GM11168 (cell line): Measurements from ENCODE around the gene DACH2.
"Not testable (repeated sequence)": the region's sequence is repeated elsewhere in the genome, so short reads cannot be mapped to it uniquely, and the experiment has no call there.

Source experiments
- in situ Hi-C: fragments of 300-500 bp; cut with MboI; formaldehyde crosslinking; loops from one replicate; pipeline ENCODE4 v1.12.0; 2022; ENCODE audit warnings: low sequenced_read_pairs; ENCODE audit not compliant: unreplicated experiment

DACH2 gene

GRCh38 chrX:86148024-86148511 lies at the start of gene DACH2:
DACH2 (plus strand) TSS chrX:86148451.
- in situ Hi-C loops: no loop called here

GRCh38 chrX:86102341-86102740 lies 45.9 kb upstream of the DACH2 start:
- in situ Hi-C loops: no loop called here

GRCh38 chrX:86103061-86103460 lies 45.2 kb upstream of the DACH2 start:
- in situ Hi-C loops: no loop called here

GRCh38 chrX:86104526-86104925 lies 43.7 kb upstream of the DACH2 start:
- in situ Hi-C loops: no loop called here

- in situ Hi-C loops: no loop called here
Measured at GRCh38 chrX:86121916-86122315, 26.3 kb upstream of the DACH2 start.

- in situ Hi-C loops: no loop called here
Measured at GRCh38 chrX:86133761-86134160, 14.5 kb upstream of the DACH2 start.

- in situ Hi-C loops: no loop called here
Measured at GRCh38 chrX:86137071-86137470, 11.2 kb upstream of the DACH2 start.

- in situ Hi-C loops: no loop called here
Measured at GRCh38 chrX:86141786-86142185, 6.5 kb upstream of the DACH2 start.

GRCh38 chrX:86146102-86146501 lies 2.1 kb upstream of the DACH2 start:
- in situ Hi-C loops: no loop called here

GRCh38 chrX:86148594-86148993 lies 343 bp downstream of the DACH2 start:
- in situ Hi-C loops: no loop called here

- in situ Hi-C loops: no loop called here
Measured at GRCh38 chrX:86149119-86149518, 868 bp downstream of the DACH2 start.

- in situ Hi-C loops: no loop called here
Measured at GRCh38 chrX:86154553-86154952, 6.3 kb downstream of the DACH2 start.

- in situ Hi-C loops: no loop called here
Measured at GRCh38 chrX:86171366-86171765, 23.1 kb downstream of the DACH2 start.

GRCh38 chrX:86178906-86179305 lies 30.7 kb downstream of the DACH2 start:
- in situ Hi-C loops: no loop called here

- in situ Hi-C loops: not testable (repeated sequence)
Measured at GRCh38 chrX:86181325-86181724, 33.1 kb downstream of the DACH2 start.

GRCh38 chrX:86192827-86193226 lies 44.6 kb downstream of the DACH2 start:
- in situ Hi-C loops: no loop called here

- in situ Hi-C loops: no loop called here
Measured at GRCh38 chrX:86194758-86195157, 46.5 kb downstream of the DACH2 start.

GRCh38 chrX:86195343-86195742 lies 47.1 kb downstream of the DACH2 start:
- in situ Hi-C loops: no loop called here

GRCh38 chrX:86197815-86198214 lies 49.6 kb downstream of the DACH2 start:
- in situ Hi-C loops: no loop called here

GRCh38 chrX:86210772-86211171 lies 62.5 kb downstream of the DACH2 start:
- in situ Hi-C loops: no loop called here

GRCh38 chrX:86215260-86215659 lies 67.0 kb downstream of the DACH2 start:
- in situ Hi-C loops: no loop called here

GRCh38 chrX:86237482-86237881 lies 89.2 kb downstream of the DACH2 start:
- in situ Hi-C loops: no loop called here

- in situ Hi-C loops: no loop called here
Measured at GRCh38 chrX:86241547-86241946, 93.3 kb downstream of the DACH2 start.
